Glomerular visceral epithelial cell (primary cell): ENCODE measurements around the gene C1QTNF2.
A peak's percentile ranks its signal among the peaks of the same experiment; 100 is the strongest.

Experiments used
- DNase-seq: peaks from one replicate; pipeline ENCODE4 v3.0.0-alpha.2; 2016; ENCODE audit errors: extremely low spot score

C1QTNF2 gene, protein sequence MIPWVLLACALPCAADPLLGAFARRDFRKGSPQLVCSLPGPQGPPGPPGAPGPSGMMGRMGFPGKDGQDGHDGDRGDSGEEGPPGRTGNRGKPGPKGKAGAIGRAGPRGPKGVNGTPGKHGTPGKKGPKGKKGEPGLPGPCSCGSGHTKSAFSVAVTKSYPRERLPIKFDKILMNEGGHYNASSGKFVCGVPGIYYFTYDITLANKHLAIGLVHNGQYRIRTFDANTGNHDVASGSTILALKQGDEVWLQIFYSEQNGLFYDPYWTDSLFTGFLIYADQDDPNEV

DNA sequence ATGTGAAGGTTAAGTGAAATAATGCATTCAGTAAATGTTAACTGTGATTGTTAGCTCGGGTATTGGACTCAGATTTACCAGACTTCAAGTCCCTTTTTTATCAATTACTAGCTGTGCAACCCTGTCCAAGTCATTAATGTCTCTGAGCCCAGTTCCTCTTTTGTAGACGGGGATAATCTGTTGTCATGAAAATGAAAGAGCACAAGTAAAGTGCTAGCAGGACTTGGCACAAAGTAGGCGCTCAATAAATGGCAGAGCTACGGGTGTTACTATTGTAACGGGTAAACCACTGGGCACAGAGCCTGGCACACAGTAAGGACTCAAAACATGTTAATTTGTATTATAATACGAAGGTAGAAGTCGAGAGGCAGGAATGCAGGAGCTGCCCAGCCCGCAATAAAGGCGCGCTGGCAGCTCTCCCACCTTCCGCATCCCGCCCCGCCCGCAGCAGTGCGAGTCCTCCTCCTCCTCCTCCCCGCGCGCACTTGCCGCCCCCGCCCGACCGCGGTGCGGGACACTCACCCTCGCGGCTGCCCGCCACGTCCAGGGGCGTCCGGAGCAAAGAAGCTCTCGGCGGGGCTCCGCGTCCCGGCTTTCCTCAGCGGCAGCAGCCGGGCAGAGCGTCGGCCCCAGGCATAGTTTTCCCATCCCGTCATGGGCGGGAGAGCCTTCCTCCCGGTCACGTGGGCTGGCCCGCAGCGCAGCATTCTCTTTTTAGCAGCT is at the start of gene C1QTNF2:
Gene C1QTNF2 (minus strand): TSS at position 637 of the 723 bp plus-strand sequence. CDS start 15,615 bp downstream, outside the sequence.
- peak; percentile 51 for DNase-seq

DNA sequence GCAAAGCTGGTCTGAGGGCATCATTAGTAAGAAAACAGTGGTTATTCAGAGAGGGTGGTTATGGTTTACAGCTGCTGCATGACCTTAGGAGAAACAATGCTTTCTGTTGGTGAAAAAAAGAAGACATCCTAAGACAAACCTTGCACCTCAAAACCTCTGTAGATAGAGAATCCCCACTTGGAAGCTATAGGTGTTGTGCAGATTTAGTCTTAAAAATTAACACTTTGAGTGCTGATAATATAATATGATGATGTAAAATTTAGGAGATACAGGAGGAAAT is 49.8 kb upstream of the C1QTNF2 start:
- no peak for DNase-seq

DNA sequence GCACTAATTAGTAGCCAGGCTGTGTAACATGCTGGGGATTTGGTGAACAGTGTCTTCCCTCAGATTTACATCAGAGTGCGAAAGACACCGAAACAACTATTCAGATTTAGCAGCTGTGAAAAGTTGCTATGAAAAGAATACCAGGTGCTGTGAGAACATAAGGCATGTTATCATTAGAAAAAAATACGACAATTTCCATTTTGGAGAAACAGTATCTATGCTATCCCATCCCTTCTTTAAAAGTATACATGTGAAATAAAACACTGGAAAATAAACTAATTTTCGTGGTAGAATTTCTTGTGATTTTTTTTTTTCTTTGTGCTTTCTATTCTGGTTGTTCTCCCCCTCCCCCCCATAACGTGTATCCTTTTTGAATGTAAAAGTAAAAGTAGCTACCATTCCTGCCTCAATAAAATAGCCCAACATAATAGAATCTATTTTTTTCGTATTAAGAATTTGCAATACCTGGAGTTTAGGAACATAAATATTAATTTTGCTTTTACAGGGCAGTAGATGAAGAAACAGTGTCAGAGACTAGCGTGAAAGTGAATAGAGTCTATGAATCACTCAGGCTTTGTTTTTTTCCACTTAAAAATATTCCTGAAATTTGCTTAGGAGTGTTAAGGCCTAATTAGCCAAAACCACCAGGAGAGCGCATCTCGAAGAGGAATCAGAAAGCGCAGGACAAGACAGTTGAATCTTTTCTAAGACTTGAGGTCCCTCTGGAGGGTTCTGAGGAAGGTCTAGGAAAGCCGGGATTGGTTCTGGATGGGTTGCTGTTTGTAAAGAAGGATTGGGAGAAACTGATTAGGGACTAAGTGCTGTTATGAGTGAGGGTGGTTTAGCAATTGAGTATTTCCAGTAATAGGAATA is 49.3 kb upstream of the C1QTNF2 start:
- no peak for DNase-seq

DNA sequence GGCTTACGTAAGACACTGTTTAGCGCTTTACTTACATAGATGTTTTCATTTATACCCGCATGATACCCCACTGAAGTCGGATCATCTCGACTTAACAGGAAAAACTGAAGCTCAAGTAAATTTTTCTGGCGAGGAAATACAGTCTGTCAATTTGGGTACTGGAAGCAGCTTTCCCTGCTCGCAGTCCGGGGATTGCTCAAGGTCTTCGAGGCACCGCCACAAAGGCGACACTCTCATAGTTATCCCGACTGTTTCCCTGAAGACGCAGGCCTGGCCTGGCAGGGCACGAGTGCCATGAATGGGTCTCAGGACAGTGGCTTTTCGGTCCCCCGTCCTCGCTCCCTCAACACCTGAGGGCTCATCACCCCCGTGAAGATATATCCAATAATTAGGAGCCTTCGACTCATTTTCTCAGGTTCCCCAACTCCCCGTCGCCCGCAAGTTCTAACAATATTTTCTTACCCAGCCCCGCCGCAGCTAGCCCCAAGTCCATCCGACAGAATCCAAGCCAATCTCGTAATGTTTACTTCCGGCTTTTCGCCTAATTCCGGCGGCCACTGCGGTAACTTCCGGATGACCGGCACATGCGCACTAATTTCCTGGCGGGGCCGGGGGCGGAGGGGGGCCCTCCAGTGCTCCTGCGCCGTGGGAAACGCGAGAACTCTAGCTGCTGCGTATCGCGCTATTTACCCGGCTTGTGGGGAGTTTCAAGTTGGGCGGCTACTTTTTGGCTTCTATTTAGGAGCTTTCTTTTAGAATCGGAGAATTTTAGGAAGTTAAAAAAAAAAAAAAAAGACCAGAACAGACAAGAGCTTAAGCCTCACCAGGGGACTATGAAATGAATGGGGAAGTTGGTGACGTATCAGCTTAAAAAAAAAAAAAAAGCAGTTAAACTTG is 48.4 kb upstream of the C1QTNF2 start, which contains the start of gene SLU7:
Gene SLU7 (minus strand): TSS at position 521 of the 897 bp plus-strand sequence. CDS start 3,787 bp downstream, outside the sequence.
- peak; percentile 96 for DNase-seq

DNA sequence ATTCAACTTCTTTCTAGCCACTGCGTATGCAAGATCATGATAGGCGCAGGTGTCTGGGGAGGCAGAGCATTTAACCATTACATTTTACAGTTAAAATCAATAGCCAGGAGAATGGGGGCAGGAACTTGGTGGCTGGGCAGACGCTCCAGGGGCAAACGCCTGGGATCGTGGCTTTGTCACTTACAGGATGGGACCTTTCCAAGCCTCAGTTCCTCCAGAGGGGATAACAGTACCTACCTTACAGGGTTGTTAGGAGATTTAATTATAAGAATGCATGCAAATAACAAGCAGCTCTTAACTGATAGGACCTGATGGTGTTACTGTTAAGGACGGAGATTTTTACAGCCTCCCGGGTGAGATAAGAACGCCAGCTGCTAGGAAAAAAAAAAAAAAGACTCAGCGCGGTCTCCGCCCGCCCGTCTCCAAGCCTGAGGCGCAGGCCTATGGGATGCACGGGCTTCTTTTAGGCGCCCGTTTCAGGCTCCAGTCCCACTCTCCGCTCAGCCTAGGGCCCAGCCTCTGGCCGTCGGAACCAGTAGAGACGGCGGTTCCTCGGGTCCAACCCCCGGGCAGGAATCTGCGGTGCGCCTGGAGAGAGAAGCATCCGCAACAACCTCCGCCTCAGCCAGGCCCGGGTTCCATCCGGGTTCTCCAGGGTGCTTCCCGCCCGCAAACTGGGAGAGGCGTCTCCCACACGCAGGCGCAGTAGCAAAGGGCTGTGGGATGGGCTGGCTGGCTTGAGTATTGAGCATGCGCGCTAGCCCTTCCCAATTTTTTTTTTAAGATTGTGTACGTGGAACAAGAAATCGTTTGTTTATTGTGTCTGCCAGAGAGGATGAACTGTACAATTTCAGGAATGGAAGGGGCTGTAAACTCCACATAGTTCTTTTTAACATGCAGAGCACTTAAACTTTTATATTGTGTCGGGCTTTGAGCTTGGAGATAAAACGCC is 29.3 kb upstream of the C1QTNF2 start, which contains the start of gene FAM200C:
Gene FAM200C (minus strand): TSS at position 653 of the 952 bp plus-strand sequence. CDS start 4,564 bp downstream, outside the sequence.
- peak; percentile 94 for DNase-seq

DNA sequence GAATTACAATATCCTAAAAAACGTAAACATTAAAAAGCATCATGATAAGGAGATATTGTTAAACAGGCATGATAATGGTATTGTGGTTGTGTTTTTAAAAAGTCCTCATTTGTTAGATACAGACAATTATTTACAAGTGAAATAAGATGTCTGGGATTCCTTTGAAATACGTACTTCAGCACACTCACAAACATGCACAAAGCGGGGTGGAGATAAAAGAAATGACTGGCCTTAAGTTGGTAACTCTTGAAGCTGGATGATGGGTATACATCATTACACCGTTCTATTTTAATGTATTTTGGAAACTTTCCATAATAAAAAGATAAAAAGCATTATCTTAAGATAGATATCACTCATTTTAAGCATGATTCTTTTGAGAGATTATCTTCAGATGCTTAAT is 28.4 kb upstream of the C1QTNF2 start:
- DNase-seq: no peak

DNA sequence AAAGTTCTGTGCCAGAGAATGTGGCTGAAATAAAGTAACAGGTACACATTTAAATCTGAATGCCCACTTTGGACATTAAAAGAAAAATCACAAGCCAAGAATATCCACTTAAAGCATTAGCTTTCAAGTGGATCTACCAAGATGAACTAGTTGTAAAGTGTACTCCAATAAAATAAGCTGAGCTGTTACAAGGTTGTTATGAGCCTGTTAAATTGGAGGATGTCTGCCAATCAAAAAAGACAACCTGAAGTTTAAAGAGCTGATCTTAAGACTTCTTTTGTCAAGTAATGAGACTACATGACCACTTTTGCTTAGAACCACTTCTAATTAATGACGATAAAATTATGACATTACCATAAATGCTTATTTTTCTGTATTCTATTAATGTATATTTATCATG is 27.1 kb upstream of the C1QTNF2 start:
- DNase-seq: no peak

DNA sequence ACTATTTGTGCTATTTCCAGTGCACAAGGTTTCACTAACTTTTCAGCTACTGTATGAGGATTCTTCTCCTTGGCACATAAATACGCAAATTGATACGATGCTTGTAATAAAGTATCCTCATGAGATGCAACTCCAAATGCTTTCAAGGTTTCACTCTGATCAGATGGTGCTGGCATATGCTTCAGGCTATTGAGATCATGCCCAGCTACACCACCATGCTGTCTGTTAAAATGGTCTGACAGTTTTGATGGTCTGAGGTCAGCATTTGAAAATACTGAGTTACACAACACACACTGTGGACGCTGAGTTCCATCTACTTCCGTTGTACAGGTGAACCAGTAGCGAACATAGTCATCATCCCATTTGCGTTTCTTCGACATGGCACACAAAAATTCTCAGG is 24.7 kb upstream of the C1QTNF2 start:
- DNase-seq: no peak

DNA sequence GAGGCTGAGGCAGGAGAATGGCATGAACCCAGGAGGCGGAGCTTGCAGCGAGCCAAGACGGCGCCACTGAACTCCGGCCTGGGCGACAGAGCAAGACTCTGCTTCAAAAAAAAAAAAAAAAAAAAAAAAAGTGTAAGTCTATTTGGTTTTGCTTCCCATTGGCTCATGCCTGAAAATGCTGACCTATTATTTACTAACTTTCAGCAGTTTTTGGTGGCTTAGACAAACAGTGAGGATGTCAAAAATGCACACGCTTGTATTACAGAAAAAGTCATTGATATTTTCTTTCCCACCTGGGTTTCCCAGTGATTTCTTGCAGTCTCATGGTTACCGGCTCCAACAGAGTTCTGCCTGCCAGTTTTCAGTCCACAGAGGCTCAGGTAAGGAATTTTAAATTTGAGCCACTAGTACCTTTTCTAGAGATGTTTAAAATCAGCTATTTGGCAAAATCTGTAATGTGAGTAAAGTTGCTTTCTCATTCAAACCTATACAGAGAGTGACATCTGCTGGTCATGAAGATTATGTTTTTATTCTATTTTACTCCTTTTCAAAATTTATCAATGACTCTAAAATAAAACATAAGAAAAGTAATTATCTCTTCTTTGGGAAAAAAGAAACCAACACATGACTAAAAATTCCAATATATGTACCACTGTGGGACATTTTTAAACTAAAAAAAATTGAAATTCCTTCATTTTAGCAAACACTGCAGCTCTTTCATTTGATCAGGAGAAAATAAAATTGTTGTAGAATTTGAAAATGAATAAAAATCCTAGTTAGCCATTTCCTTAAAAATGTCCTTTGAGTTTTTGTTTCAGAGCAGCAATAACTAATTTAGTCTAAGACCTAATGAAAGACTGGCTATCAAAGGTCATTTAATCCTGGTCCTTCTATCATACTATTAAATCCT is 20.6 kb upstream of the C1QTNF2 start:
- DNase-seq: peak; percentile 15

DNA sequence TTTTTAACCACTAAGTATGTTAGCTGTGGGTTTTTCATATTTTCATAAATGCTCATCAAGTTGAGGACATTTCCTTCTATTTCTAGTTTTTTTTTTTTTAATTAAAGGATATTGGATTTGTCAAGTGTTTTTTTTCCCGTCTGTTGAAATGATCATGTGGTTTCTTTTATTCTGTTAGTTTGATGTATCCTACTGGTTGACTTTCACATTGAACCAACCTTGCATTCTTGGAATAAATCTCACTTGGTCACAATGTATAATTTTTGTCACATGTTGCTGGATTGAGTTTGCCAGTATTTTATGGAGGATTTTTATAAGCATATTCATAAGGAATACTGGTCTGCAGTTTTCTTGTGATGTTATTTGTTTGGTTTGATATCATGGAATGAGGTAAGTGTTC is 17.0 kb upstream of the C1QTNF2 start:
- DNase-seq: no peak

DNA sequence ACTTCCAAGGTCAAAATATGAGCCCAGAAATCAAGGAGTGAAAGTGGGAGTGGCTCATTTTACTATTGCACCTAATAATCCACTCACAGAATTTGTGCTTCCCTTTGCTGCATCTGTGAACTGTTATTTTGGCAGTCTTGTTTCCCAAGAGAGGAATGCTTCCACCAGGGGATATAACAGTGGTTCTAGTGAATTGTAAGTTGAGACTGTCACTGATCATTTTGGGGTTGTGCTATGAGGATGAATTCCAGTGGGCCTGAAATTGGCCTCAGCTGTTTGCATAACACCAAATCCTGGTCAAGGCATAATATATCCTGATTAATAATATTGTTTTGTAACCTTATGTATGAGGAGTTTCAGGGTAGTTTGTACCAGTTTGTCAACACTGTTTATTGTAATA is 15.1 kb upstream of the C1QTNF2 start:
- DNase-seq: no peak

DNA sequence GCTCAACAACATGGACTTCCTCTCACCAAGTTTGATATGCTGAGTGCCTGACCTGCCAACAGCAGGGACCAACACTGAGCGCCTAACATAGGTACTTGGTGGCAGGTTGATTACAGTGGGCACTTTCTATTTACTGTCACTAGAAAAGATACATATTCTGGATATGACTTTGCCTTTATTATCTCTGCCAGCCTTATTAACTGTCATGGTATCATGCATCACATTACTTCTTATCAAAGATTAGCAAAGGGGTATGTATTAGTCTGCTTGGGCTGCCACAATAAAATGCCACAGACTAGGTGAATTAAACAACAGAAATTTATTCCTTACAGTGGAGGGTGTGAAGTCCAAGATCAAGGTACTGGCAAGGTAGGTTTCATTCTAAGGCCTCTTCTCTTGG is 14.3 kb upstream of the C1QTNF2 start:
- no peak for DNase-seq

DNA sequence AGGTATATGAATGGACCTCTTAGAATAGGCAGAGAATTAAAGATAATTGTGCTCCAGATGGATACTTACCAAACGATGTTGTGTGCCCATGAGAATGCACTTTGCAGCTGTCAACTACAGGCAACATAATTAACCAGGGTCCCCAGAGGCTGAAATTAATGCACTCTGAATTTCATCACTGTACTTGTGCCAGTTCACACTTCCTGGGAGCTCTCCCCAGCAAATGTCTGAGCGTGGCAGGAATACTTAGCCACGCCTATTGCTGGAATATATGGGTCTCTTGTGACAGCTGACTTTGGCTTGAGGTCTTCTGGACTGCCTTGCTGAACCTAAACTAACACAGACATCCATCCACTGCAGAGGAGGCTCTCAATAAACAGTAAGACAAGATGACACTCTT is 11.9 kb upstream of the C1QTNF2 start:
- DNase-seq: no peak

DNA sequence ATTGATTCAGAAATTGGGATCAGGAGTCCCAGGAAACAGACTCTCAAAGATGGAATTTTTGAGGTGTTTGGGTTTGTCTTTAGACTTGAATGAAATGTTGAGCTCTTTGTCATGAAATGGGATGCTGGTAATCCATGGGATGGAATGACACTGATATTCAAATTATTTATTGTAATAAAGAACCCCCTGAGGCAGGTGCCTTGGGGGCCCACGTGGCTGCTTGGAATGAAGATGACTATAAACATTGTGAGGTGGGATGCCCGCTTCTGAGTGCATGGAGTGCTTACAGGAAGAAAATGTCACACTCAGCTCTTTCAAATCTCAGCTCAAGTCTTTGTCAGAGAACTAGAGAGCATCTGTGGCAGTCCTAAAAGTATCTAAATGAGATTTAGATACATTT is 9.6 kb upstream of the C1QTNF2 start:
- DNase-seq: no peak

DNA sequence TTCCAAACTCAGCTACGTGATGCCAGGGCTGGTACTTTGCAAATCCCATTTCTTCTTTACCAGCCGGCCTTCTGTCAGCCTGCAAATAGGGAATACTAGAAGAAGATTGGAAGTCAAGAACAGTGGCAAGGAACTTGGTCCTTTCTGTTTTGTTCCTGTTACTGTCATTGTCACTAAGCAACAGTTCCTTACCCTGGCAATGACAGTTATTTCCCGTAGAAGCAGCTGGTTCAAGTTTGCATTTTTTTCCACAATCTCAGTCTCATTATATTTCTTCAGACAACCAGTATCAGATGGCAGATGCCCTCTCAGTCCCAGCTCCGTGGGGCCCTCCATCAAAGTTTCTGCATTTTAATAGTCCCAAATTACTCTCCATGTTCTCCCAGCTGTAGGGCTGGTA is 9.1 kb upstream of the C1QTNF2 start:
- DNase-seq: no peak

DNA sequence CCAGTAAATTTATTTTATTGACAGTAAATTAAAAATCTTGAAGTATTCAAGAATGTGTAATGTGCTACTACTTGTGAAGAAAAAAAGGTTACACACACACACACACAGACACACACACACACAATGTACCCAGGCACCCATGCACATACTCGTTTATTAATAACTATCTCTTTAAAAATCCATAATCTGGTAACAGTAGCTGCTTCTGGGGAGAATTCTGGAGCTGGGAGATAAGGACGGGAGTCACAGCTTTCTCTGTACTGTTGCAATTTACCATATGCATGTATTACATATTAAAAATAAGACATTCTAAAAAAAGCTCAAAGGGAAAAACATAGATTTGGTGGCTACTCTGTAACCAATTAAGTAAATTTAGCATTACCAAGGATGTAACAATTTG is 7.9 kb upstream of the C1QTNF2 start:
- DNase-seq: no peak

DNA sequence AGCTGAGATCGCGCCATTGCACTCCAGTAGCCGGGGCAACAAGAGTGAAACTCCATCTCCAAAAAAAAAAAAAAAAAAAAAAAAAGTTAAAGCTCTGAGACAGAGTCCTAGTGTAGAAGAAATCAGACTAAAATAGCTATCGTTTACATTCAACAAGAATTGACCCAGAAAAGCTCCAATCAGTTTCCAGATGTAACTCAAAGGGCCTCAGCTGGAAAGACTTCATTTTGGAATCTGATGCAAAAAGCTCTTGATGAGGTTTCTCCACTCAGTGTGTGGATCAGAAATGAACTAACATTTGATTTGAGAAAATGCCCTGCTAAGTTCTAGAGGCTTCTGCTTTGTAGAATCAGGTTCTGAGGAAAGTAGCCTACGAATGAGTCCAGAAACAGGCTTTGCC is 7.2 kb upstream of the C1QTNF2 start:
- no peak for DNase-seq

DNA sequence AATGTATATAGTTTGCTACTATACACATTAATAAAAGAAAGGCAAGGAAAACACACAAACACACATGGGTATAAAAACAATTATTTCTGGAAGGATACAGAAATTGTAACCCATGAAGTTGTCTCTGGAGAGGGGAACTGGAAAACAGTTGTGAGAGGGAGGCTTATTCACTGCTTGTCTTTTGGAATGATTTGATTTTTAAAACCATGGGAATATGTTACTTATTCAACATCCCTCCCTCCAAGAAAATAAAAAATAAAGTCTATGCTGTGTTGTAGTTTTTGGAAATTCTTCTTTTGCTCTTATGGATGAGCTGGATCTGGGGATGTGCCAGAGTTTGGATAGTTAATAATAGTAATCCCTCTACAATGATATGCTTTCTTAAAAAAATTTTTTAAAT is 6.0 kb upstream of the C1QTNF2 start:
- DNase-seq: no peak

DNA sequence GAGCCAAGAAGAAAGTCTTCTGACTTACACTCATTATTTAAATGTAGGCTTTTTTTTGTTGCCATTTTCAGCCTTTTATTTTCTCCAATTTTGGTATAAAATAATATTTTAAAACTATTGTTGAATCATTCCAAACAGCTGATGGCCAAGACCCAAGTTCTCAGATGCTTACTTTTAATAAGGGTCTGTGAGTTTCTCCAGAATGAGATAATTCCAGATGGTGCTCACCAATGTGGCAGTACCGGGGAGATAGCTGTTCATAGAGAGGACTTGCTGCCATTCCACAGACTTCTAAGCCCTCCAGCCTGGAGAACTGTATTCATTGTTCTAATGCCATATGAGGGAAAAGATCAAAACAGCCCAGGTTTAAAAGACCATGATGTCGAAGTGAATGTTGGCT is 5.3 kb upstream of the C1QTNF2 start:
- no peak for DNase-seq
